T-helper 1 cell treated with Interleukin-12 subunit alpha and Interleukin-12 subunit beta and Interleukin-4 antibody, amounts not matched to agents 30 ng/mL and 1 ng/mL, for 36 hours (primary cell): ENCODE measurements around the gene ELOA. TPM values are rescaled to one million over a fixed set of nuclear protein-coding genes. Genes with fewer than 3 reads are reported as not detected.
"Not testable (repeated sequence)": the region's sequence is repeated elsewhere in the genome, so short reads cannot be mapped to it uniquely, and the experiment has no call there.

Experiments
- intact Hi-C: fragments of 100-400 bp; cut with micrococcal nuclease; formaldehyde crosslinking; loops from one replicate; pipeline ENCODE4 v1.15.1; 2024
- total RNA-seq: library from RNA; stranded (reverse); gene quantifications from 2 replicates; pipeline ENCODE4 v1.2.3, GENCODE V29; 2022

Gene ELOA
- total RNA-seq, 1 donor from 2014 or later, result 43.0 TPM

GRCh38 chr1:23733281-23733680, 10.0 kb upstream of the ELOA start:
- intact Hi-C loops, result not testable (repeated sequence)

- intact Hi-C loops, result no loop called here
These were observed 6.7 kb upstream of the ELOA start for GRCh38 chr1:23736437-23737134.

GRCh38 chr1:23741609-23742008, 1.7 kb upstream of the ELOA start:
- intact Hi-C loops, result loop anchor here (2.0 to 5.0 kb wide), 3 partner anchors 37 to 209 kb away; partner anchors contain the start of genes E2F2, GALE and PITHD1

- intact Hi-C loops, result loop anchor here (1.0 to 5.0 kb wide), 6 partner anchors 36 to 374 kb away; partner anchors contain the start of genes E2F2, GALE, PITHD1 and RPL11
These were observed 493 bp upstream of the ELOA start for GRCh38 chr1:23742670-23743286.

- intact Hi-C loops, result loop anchor here (1.0 to 5.0 kb wide), 3 partner anchors 27 to 214 kb away; partner anchors contain the start of genes ID3 and PNRC2
These were observed 2.2 kb downstream of the ELOA start for GRCh38 chr1:23745515-23745914.

- intact Hi-C loops, result loop anchor here (5.0 kb wide), 1 partner anchor 191 kb away; the partner anchor contains the start of gene ID3
These were observed 4.7 kb downstream of the ELOA start for GRCh38 chr1:23748016-23748415.

GRCh38 chr1:23751050-23751814, 8.0 kb downstream of the ELOA start:
- intact Hi-C loops, result no loop called here

- intact Hi-C loops, result no loop called here
These were observed 8.5 kb downstream of the ELOA start for GRCh38 chr1:23751815-23752200.

- intact Hi-C loops, result no loop called here
These were observed 9.6 kb downstream of the ELOA start for GRCh38 chr1:23752909-23753308.

GRCh38 chr1:23756676-23757075, 13.4 kb downstream of the ELOA start:
- intact Hi-C loops, result no loop called here

- intact Hi-C loops, result no loop called here
These were observed 14.5 kb downstream of the ELOA start for GRCh38 chr1:23757812-23758211.

GRCh38 chr1:23759277-23759676, 16.0 kb downstream of the ELOA start:
- intact Hi-C loops, result no loop called here

GRCh38 chr1:23763041-23763577, 19.8 kb downstream of the ELOA start:
- intact Hi-C loops, result no loop called here

- intact Hi-C loops, result no loop called here
These were observed 25.5 kb downstream of the ELOA start for GRCh38 chr1:23768733-23769132.

- intact Hi-C loops, result loop anchor here (1.0 to 2.0 kb wide), 5 partner anchors 19 to 256 kb away; partner anchors contain the start of genes FUCA1 and LYPLA2
These were observed 29.0 kb downstream of the ELOA start for GRCh38 chr1:23772049-23772853.

GRCh38 chr1:23772854-23773242, 29.6 kb downstream of the ELOA start:
- intact Hi-C loops, result loop anchor here (1.0 to 2.0 kb wide), 5 partner anchors 18 to 255 kb away; partner anchors contain the start of genes FUCA1 and LYPLA2

GRCh38 chr1:23774174-23774880, 31.1 kb downstream of the ELOA start:
- intact Hi-C loops, result no loop called here

GRCh38 chr1:23776217-23776616, 32.9 kb downstream of the ELOA start:
- intact Hi-C loops, result no loop called here

GRCh38 chr1:23777979-23778814, 34.9 kb downstream of the ELOA start, which contains the start of gene PITHD1:
TSS of gene PITHD1 (plus strand) at chr1:23778418. CDS start at chr1:23778516, 98 bp downstream.
- intact Hi-C loops, result loop anchor here (1.0 to 2.0 kb wide), 7 partner anchors 13 to 202 kb away; partner anchors contain the start of genes ELOA, FUCA1, GALE and HMGCL
